PFSK-1 (cell line): ENCODE measurements around the gene SLC29A4.

Experiments used
- FOXP2 ChIP-seq: optimal IDR thresholded peaks from 2 replicates; pipeline ENCODE3; 2011; ENCODE audit warnings: borderline replicate concordance, control low read depth, inconsistent platforms; ENCODE audit not compliant: insufficient read depth; ENCODE audit errors: extremely low read length, extremely low read depth
- POLR2AphosphoS5 ChIP-seq: IDR thresholded peaks from 2 replicates; pipeline ENCODE4 v1.6.1; 2012; ENCODE audit warnings: low read depth, mild to moderate bottlenecking, control low read depth, low read length, moderate library complexity
- SIN3A ChIP-seq: IDR thresholded peaks from 2 replicates; pipeline ENCODE4 v1.6.1; 2012; ENCODE audit warnings: mild to moderate bottlenecking, low read length, moderate library complexity, borderline replicate concordance; ENCODE audit not compliant: insufficient read depth
- TAF1 ChIP-seq: IDR thresholded peaks from 2 replicates; pipeline ENCODE4 v1.6.1; 2012; ENCODE audit warnings: low read length, control low read depth, borderline replicate concordance; ENCODE audit not compliant: insufficient read depth
- TF ChIP-seq, protein P1 (sequence below), 2 experiments: IDR thresholded peaks; 2 replicates each; pipeline versions ENCODE4 v1.6.1 to v1.8.0; 2011 to 2012; ENCODE audit warnings: low read depth in 2 of 2, low read length in 2 of 2, control low read depth in 1 of 2, inconsistent platforms in 1 of 2, mild to moderate bottlenecking in 1 of 2, moderate library complexity in 1 of 2; ENCODE audit not compliant: insufficient read depth in 1 of 2

The SLC29A4 gene

DNA sequence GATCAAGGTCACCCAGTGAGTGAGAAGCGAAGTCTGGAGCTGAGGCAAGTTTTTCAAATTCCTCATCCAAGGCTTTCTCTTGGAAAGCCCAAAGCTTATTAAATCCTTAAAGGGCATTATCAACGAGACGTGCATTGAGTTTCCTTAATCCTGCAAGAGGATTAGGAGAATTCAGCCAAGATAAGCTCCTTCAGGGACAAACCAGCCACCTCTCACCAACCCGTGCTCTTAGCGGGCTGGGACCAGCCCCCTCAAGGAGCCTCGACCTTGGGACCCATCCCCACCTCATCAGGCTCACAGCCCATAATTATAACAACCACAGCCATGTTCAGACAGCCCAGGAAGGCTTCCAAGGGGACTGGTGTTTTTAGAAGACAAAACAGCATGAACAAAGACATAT lies 12.0 kb upstream of the SLC29A4 start:
- TF ChIP-seq POLR2AphosphoS5 (no peak), TAF1 (no peak)
- TF ChIP-seq, protein P1, sequence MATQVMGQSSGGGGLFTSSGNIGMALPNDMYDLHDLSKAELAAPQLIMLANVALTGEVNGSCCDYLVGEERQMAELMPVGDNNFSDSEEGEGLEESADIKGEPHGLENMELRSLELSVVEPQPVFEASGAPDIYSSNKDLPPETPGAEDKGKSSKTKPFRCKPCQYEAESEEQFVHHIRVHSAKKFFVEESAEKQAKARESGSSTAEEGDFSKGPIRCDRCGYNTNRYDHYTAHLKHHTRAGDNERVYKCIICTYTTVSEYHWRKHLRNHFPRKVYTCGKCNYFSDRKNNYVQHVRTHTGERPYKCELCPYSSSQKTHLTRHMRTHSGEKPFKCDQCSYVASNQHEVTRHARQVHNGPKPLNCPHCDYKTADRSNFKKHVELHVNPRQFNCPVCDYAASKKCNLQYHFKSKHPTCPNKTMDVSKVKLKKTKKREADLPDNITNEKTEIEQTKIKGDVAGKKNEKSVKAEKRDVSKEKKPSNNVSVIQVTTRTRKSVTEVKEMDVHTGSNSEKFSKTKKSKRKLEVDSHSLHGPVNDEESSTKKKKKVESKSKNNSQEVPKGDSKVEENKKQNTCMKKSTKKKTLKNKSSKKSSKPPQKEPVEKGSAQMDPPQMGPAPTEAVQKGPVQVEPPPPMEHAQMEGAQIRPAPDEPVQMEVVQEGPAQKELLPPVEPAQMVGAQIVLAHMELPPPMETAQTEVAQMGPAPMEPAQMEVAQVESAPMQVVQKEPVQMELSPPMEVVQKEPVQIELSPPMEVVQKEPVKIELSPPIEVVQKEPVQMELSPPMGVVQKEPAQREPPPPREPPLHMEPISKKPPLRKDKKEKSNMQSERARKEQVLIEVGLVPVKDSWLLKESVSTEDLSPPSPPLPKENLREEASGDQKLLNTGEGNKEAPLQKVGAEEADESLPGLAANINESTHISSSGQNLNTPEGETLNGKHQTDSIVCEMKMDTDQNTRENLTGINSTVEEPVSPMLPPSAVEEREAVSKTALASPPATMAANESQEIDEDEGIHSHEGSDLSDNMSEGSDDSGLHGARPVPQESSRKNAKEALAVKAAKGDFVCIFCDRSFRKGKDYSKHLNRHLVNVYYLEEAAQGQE (IDR thresholded peaks at IDR 0.05; ENCODE audit: insufficient read depth in 1 of 2, low read depth in 2 of 2, low read length in 2 of 2): no peak

DNA sequence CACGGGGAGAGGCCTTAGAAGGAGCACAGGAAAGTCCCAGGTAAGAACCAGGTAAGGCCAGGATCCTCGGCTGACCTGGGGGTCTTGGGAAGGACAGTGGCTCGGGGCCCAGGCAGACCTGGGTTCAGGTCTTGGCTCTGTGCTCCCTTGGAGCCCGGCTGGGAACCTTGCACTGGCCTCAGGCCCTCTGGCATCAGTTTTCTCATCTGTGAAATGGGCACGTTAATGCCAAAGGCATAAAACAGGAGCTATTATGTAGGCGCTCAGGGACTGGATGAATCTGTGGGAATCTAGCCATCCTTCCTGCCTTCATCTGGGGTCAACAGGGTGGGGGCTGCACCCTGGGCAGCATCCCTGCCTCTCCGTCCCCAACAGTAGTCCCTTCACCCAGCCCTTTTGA lies 8.3 kb upstream of the SLC29A4 start:
- TF ChIP-seq SIN3A (no peak), FOXP2 (no peak), TAF1 (no peak), POLR2AphosphoS5 (no peak)
- TF ChIP-seq, protein P1 (IDR thresholded peaks at IDR 0.05; ENCODE audit: insufficient read depth in 1 of 2, low read depth in 2 of 2, low read length in 2 of 2): no peak

DNA sequence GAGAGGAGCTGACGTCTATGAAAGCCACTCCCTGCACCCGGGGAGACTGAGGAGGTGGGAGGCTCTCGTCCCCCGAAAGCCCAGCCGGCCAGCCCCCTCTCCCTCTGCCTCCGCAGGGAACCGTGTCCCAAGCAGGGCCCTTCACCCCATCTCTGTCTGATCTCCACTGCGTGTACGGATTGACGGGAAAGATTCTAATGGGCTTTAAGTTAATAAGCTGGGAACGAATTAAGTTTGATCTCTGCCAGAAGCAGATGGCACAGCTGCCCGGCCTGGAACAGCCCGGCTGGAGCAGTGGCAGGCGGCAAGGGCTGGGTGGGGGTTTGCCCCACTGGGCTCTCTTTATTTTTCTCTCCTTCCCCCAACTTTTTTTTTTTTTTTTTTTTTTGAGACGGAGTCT lies 6.1 kb upstream of the SLC29A4 start:
- TF ChIP-seq, protein P1 (IDR thresholded peaks at IDR 0.05; ENCODE audit: insufficient read depth in 1 of 2, low read depth in 2 of 2, low read length in 2 of 2): no peak
- TF ChIP-seq SIN3A (no peak), TAF1 (no peak), FOXP2 (no peak), POLR2AphosphoS5 (no peak)

DNA sequence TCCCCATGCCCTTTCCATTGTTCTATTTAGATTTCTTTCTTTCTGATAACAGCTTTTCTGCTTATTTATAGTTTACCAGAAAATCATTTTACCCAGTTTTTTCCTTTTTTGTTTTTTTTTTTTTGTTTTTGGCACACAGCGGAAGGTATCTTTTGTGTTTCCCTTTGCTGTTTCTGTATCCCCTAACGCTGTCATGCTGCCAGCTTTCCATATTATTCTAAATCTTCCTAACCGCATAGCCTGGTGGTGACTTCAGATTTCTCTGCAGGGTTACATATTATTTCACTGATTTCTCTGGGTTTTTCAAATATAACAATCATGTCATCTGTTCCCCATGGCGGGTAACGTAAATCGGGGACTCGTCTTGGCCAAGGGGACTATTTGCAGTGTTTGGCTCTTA lies 4.0 kb upstream of the SLC29A4 start:
- TF ChIP-seq, protein P1 (IDR thresholded peaks at IDR 0.05; ENCODE audit: insufficient read depth in 1 of 2, low read depth in 2 of 2, low read length in 2 of 2): no peak
- TF ChIP-seq TAF1 (no peak), POLR2AphosphoS5 (no peak), FOXP2 (no peak), SIN3A (no peak)

DNA sequence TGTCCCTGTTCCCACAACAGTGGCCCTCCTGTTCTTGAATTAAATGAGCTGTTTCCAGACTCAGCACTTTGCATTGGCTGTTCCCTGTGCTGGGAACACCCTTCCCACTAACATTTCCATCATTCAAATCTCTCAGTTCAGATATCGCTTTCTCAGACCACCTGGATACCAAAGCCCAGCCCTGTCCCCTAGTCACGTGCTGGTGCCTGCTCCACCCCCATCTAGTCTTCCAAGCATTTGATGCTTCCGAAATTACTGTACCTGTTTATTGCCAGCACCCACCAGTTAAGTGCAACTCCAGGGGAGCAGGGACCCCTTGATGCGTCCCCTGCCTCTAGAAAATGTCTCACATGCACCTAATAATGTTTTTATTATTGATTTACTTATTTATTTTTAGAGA lies 3.0 kb upstream of the SLC29A4 start:
- TF ChIP-seq, protein P1 (IDR thresholded peaks at IDR 0.05; ENCODE audit: insufficient read depth in 1 of 2, low read depth in 2 of 2, low read length in 2 of 2): no peak
- TF ChIP-seq SIN3A (no peak), TAF1 (no peak)
